ENCODE data around the gene ESAM. TPM values are rescaled to one million over a fixed set of nuclear protein-coding genes. Genes with fewer than 3 reads are reported as not detected.

The ESAM gene
- polyA plus RNA-seq, 1 donor from 2014 or later, result 2.5 TPM

DNA sequence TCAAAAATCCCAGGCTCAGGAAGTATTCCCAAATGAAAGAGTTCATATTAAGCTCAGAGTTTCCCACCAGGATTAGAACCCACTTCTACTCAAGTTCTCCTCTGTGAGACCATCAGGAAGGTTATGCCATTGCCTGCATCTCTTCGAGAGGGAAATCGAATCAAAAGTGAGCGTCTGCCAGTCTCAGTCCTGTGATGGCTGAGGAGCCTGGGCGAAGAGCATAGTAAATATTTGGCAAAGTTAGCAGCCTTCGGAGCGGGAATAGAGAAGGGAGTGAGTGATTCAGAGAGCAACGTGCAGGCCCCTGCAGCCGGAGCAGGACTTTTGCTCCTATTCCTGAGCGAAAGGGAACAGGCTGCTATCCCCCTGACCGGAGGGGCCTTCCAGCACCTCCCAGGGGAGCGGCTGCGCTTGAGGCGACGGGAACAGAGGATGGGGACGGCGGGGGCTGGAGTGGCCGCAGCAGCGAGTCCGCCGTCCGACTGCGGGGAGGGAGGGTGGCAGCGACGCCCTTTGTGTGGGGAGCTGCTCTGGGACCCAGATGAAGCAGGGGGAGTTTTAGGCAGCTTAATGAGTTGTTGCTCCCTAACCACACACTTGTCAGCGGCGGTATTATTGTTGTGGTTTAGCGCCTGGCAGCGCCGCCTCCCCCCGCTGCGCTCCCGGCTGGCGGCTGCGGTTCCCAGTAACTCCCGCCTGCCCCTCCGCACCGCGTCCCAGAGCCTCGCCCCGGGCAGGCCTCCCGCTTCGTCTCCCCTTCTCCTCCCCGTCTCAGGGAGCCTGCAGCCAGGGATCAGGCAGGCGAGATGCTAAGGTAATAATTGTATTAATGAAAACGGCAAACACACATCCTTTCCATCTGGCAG, 44.1 kb downstream of the ESAM start:
- Mint-ChIP-seq H3K27ac (no peak overlapping the region), H3K27me3 (peaks cover 51% of the 10 kb centered on the region), H3K9me3 (peaks cover 0 to 2% (median 0%) of the 10 kb centered on the region in 3 donors)

GRCh38 chr11:124717421-124717785, 44.7 kb downstream of the ESAM start:
- peaks cover 0 to 2% (median 0%) of the 10 kb centered on the region in 3 donors for H3K9me3 Mint-ChIP-seq
- H3K27me3 Mint-ChIP-seq, result peaks cover 45% of the 10 kb centered on the region
- peak overlapping the region in 2 of 4 donors; percentile 20 to 88 for H3K4me3 Mint-ChIP-seq
- no peak overlapping the region for H3K27ac Mint-ChIP-seq
- H3K36me3 Mint-ChIP-seq, result peaks cover 2% of the 10 kb centered on the region
- peaks cover 0 to 20% (median 11%) of the 10 kb centered on the region in 3 donors for H3K4me1 Mint-ChIP-seq

More for the DNA sequence above, 44.1 kb downstream of the ESAM start:
- peak overlapping the region in 3 of 4 donors; percentile 22 to 88 (median 58) for H3K4me3 Mint-ChIP-seq
- peaks cover 4 to 26% (median 11%) of the 10 kb centered on the region in 3 donors for H3K4me1 Mint-ChIP-seq
- peaks cover 2% of the 10 kb centered on the region for H3K36me3 Mint-ChIP-seq

DNA sequence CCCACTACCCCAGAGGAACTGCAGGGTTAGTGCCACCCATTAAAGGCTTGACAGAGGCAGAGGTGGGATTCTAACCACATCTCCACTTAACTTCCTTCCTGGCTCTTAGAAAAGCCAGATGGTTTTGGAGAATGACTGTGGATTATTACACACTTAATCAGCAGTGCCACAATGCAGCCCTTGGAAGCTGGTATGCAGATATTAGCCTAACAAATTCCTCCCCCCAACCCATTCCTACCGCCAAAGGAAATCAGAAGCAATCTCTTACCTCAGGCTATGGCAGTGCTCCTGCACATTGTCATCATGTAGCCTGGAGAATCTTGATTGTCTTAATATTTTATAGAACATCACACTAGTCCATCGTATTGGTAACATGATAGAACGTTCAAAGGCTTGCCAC, 45.5 kb downstream of the ESAM start:
- no peaks in the 10 kb centered on the region for H3K9me3 Mint-ChIP-seq
- H3K36me3 Mint-ChIP-seq, result peaks cover 2% of the 10 kb centered on the region
- no peak overlapping the region for H3K27ac Mint-ChIP-seq
- H3K4me1 Mint-ChIP-seq, result peaks cover 0 to 13% (median 11%) of the 10 kb centered on the region in 3 donors
- peak overlapping the region in 1 of 4 donors; percentile 77 for H3K4me3 Mint-ChIP-seq
- peaks cover 38% of the 10 kb centered on the region for H3K27me3 Mint-ChIP-seq

- peaks cover 9% of the 10 kb centered on the region for H3K27me3 Mint-ChIP-seq
- no peak overlapping the region for H3K27ac Mint-ChIP-seq
- H3K9me3 Mint-ChIP-seq, result peaks cover 2 to 6% (median 3%) of the 10 kb centered on the region in 3 donors
- no peak overlapping the region for H3K4me3 Mint-ChIP-seq
- peaks cover 0 to 1% (median 0%) of the 10 kb centered on the region in 3 donors for H3K4me1 Mint-ChIP-seq
- H3K36me3 Mint-ChIP-seq, result peaks cover 4% of the 10 kb centered on the region
Observed at GRCh38 chr11:124712392-124712791, 49.7 kb downstream of the ESAM start.

DNA sequence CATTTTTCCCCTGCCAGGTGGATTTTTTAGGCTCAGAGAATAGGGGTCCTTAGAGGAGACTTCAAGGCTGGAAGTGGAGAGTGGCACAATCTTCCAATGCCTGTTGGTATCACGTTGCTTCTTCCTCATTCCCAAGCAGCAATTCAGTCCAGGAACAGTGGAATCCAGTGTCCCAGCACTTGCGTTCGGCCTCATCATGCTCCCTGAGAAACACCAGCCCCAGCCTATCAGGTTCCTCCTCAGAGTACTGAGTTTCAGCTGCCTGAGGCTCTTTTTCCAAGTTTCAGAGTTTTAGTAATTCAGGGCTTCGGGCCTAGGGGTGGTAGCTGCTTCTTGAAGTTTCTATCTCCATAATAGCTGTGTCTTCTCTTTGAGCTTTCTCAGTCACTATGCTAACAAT, 54.3 kb downstream of the ESAM start:
- Mint-ChIP-seq H3K27me3 (no peaks in the 10 kb centered on the region), H3K4me1 (no peaks in the 10 kb centered on the region), H3K4me3 (no peak overlapping the region), H3K27ac (no peak overlapping the region), H3K9me3 (peaks cover 2 to 8% (median 4%) of the 10 kb centered on the region in 3 donors), H3K36me3 (peaks cover 5% of the 10 kb centered on the region)

Other genes with a start within 250 kb of the ESAM start
- gene OR8B12, start 218.6 kb downstream of the ESAM start, polyA plus RNA-seq, result not detected
- gene OR8A1, start 192.3 kb downstream of the ESAM start, polyA plus RNA-seq, result not detected
- gene PANX3, start 150.9 kb downstream of the ESAM start, polyA plus RNA-seq, result not detected
- 35.9 TPM for gene TBRG1, start 139.4 kb downstream of the ESAM start, polyA plus RNA-seq
- gene SIAE, start 88.6 kb downstream of the ESAM start, polyA plus RNA-seq, result 1.4 TPM
- 1.0 TPM for gene SPA17, start 88.4 kb downstream of the ESAM start, polyA plus RNA-seq
- 4.6 TPM for gene NRGN, start 22.3 kb downstream of the ESAM start, polyA plus RNA-seq
- gene VSIG2, start 10.0 kb downstream of the ESAM start, polyA plus RNA-seq, result not detected
- 7.1 TPM for gene MSANTD2, start 38.1 kb upstream of the ESAM start, polyA plus RNA-seq
- gene ROBO3, start 103.1 kb upstream of the ESAM start, polyA plus RNA-seq, result not detected
- gene ROBO4, start 135.6 kb upstream of the ESAM start, polyA plus RNA-seq, result not detected
- gene HEPN1, start 157.0 kb upstream of the ESAM start, polyA plus RNA-seq, result not detected
- gene HEPACAM, start 173.8 kb upstream of the ESAM start, polyA plus RNA-seq, result not detected
- gene CCDC15, start 191.9 kb upstream of the ESAM start, polyA plus RNA-seq, result 0.79 TPM

Measured in IgD-negative memory B cell (primary cell).